Ascending aorta (tissue), 2 donors: ENCODE results near the gene WHRN. TPM values are rescaled to one million over a fixed set of nuclear protein-coding genes. Genes with fewer than 3 reads are reported as not detected.
A peak's percentile ranks its signal among the peaks of the same experiment; 100 is the strongest.

Experiments
- DNase-seq, 2 donors: peaks; one replicate each; pipeline ENCODE4 v3.0.0-alpha.2; 2019; ENCODE audit warnings: low spot score in 2 of 2
- H3K27ac ChIP-seq, 2 donors: fragments of 200-600 bp; sonication (generic); one replicate each; pipeline ENCODE4 v1.5.1; 2016 to 2017; ENCODE audit warnings: mild to moderate bottlenecking in 1 of 2
- H3K27me3 ChIP-seq: fragments of 200-600 bp; sonication (generic); one replicate; pipeline ENCODE4 v1.5.1; 2017
- H3K36me3 ChIP-seq, 2 donors: fragments of 200-600 bp; sonication (generic); one replicate each; pipeline ENCODE4 v1.5.1; 2016
- H3K4me1 ChIP-seq, 2 donors: fragments of 200-600 bp; sonication (generic); one replicate each; pipeline ENCODE4 v1.5.1; 2016 to 2017; ENCODE audit warnings: mild to moderate bottlenecking in 1 of 2
- H3K4me3 ChIP-seq, 2 donors: fragments of 200-600 bp; sonication (generic); one replicate each; pipeline ENCODE4 v1.5.1; 2016 to 2017; ENCODE audit warnings: mild to moderate bottlenecking in 1 of 2
- H3K9me3 ChIP-seq, 2 donors: fragments of 200-600 bp; sonication (generic); one replicate each; pipeline ENCODE4 v1.5.1; 2016
- CTCF ChIP-seq, 3 experiments: fragments of 200-600 bp in 2 of 3; fragments of 450-650 bp in 1 of 3; sonication (generic) in 2 of 3; IDR thresholded peaks; one replicate each; pipeline ENCODE4 v1.5.1; 2016 to 2019; ENCODE audit warnings: antibody characterized with exemption in 3 of 3, mild to moderate bottlenecking in 1 of 3, moderate library complexity in 1 of 3
- intact Hi-C: fragments of 100-400 bp; cut with DNase I; formaldehyde crosslinking; loops from one replicate; pipeline ENCODE4 v1.15.1; 2023
- total RNA-seq: library from RNA; depleted of rRNA; stranded (reverse); fragments of >200 nt; gene quantifications from one replicate; pipeline ENCODE4 v1.1.0, GENCODE V29; 2016

WHRN gene
- total RNA-seq, 1 donor from 2014 or later, result 3.9 TPM

DNA sequence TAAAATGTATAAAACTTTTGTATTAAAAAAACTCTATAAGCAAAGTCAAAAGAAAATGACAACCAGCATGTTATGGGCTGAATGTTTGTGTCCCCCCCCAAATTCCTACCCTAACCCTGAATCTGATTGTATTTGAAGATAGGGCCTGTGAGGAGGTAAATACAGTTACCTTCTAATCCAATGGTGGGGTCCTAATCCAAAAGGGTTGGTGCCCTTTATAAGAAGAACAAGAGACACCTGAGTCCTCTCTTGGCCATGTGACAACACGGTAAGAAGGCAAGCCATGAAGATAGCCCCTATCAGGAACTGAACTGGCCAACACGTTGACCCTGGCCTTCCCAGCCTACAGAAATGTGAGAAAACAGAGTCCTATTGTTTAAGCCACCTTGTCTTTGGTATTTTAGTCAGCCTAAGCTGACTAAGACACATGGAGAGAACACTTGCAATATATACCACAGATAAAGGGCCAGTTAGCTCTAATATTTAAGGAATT lies 67.8 kb downstream of the WHRN start:
- intact Hi-C loops, result no loop called here
- Histone ChIP-seq H3K27ac (no peak overlapping the region), H3K36me3 (no peaks in the 10 kb centered on the region), H3K4me1 (no peaks in the 10 kb centered on the region), H3K27me3 (no peaks in the 10 kb centered on the region), H3K4me3 (no peak overlapping the region), H3K9me3 (no peaks in the 10 kb centered on the region)
- DNase-seq, result no peak
- TF ChIP-seq CTCF (IDR thresholded peaks at IDR 0.05), result no peak

GRCh38 chr9:114434878-114435311 lies 70.4 kb downstream of the WHRN start:
- Histone ChIP-seq H3K4me3 (no peak overlapping the region), H3K27ac (no peak overlapping the region), H3K4me1 (no peaks in the 10 kb centered on the region), H3K27me3 (no peaks in the 10 kb centered on the region), H3K9me3 (no peaks in the 10 kb centered on the region), H3K36me3 (no peaks in the 10 kb centered on the region)
- TF ChIP-seq CTCF (IDR thresholded peaks at IDR 0.05), result peak in 2 of 3 experiments; percentile 10 to 29
- intact Hi-C loops, result no loop called here
- peak in 1 of 2 donors; percentile 37 for DNase-seq

- no peak for TF ChIP-seq CTCF (IDR thresholded peaks at IDR 0.05)
- peak in 1 of 2 donors; percentile 8 for DNase-seq
- H3K27me3 ChIP-seq, result no peaks in the 10 kb centered on the region
- no peaks in the 10 kb centered on the region for H3K36me3 ChIP-seq
- H3K4me1 ChIP-seq, result no peaks in the 10 kb centered on the region
- H3K27ac ChIP-seq, result no peak overlapping the region
- no peaks in the 10 kb centered on the region for H3K9me3 ChIP-seq
- intact Hi-C loops, result no loop called here
- H3K4me3 ChIP-seq, result no peak overlapping the region
Measured at GRCh38 chr9:114433720-114434255, 71.5 kb downstream of the WHRN start.

DNA sequence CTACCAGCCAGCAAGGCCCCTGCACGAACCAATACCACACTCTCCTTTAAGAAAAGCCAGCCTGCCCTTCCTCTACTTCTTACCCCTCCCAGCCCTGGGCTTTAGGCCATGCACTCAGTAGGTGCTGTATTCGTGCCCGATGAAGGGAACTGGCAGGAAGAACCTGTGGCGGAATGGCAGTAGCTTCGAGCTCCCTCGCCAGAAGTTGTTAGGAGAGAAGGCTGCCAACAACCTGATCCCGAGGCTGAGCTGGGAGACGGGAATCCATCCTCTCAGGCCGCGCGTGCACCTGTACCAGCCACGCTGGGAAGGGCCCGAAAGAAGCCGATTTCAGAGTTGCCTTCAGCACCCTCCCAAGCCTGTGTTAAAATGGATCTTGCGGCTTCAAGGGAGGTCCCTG lies 72.2 kb downstream of the WHRN start:
- no peak overlapping the region for H3K4me3 ChIP-seq
- H3K36me3 ChIP-seq, result no peaks in the 10 kb centered on the region
- no peak overlapping the region for H3K27ac ChIP-seq
- DNase-seq, result peak in 1 of 2 donors; percentile 38
- intact Hi-C loops, result no loop called here
- no peak for TF ChIP-seq CTCF (IDR thresholded peaks at IDR 0.05)
- no peaks in the 10 kb centered on the region for H3K4me1 ChIP-seq
- H3K9me3 ChIP-seq, result no peaks in the 10 kb centered on the region
- no peaks in the 10 kb centered on the region for H3K27me3 ChIP-seq

DNA sequence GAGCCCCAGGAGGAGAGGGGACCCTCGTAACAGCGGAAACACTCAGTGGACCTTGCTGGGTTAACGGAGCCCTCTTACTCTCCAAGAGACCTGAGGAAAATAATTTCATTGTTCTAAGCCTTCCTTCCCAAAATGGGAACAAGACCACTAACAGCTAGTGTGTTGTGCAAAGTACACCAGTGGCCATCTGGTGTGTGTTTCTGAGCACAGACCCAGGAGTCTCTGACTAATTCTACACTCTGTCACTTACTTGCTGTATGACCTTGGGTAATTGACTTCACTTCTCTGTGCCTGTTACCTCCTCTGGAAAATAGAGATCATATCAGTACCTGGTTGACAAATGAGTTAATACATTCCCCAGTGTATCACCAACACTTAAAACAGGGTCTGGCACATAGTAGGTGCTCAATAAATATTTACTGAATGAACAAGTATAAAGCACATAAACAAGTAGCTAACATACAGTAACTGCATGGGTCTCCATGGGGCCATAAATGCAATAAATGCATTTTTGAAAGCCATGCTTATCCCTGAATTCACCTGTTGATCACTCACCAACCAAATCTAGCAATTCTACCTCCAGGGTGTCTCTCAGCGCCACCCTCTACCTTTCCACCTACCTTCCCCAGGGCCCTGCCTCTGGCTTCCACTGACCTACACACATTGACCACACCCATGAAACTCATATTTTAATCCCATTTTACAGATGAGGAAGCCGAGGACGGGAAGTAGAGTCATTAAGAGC lies 72.8 kb downstream of the WHRN start:
- Histone ChIP-seq H3K27ac (no peak overlapping the region), H3K4me1 (no peaks in the 10 kb centered on the region), H3K27me3 (no peaks in the 10 kb centered on the region), H3K9me3 (no peaks in the 10 kb centered on the region), H3K4me3 (no peak overlapping the region), H3K36me3 (no peaks in the 10 kb centered on the region)
- TF ChIP-seq CTCF (IDR thresholded peaks at IDR 0.05), result no peak
- intact Hi-C loops, result no loop called here
- DNase-seq, result peak in 1 of 2 donors; percentile 11
